K562 (cell line): Measurements from ENCODE around the gene FMNL2. TPM values are rescaled to one million over a fixed set of nuclear protein-coding genes. Genes with fewer than 3 reads are reported as not detected.

Source experiments
- ATAC-seq: fragments of 200-7000 bp; cut with Tn5 transposase; 3 replicates; pipeline ENCODE4 v1.9.1; 2020; ENCODE audit warnings: moderate library complexity
- BruUV-seq: library from RNA; stranded (reverse); fragments of 400-500 nt; replicated peaks from 2 replicates; lab custom pipeline; 2021; lab: Mats Ljungman, UMichigan
- CTCF ChIA-PET: fragments of 300-600 bp; formaldehyde crosslinking; extraction: SDS; loops from one replicate; lab custom pipeline; 2021; ENCODE audit warnings: low intra/inter-chr PET ratio; lab: Yijun Ruan, JAX
- POLR2A ChIA-PET: fragments of 300-600, 350-650 bp; sonication (Branson Sonifier 250); formaldehyde crosslinking; extraction: SDS; loops from one replicate; lab custom pipeline; 2021; ENCODE audit warnings: antibody characterized with exemption, inconsistent platforms; lab: Yijun Ruan, JAX
- DNase-seq, 4 experiments: peaks; one replicate each; pipeline versions ENCODE4 v3.0.0 to v3.0.0-alpha.2; 2011 to 2018; ENCODE audit warnings: low spot score in 3 of 4, mixed read lengths in 3 of 4; ENCODE audit errors: extremely low read depth in 1 of 4
- FAIRE-seq: peaks from 2 replicates; lab custom pipeline; 2011; peaks lifted over from hg19 to GRCh38; lab: Jason Lieb, UNC
- H2AFZ ChIP-seq: 2 replicates; pipeline ENCODE4 v1.6.0; 2011; ENCODE audit warnings: low read depth, low read length, control low read depth, inconsistent platforms
- H3K27ac ChIP-seq: fragments of 200-600 bp; 3 replicates; pipeline ENCODE4 v1.8.0; 2011; ENCODE audit warnings: low read depth, mild to moderate bottlenecking, control low read depth, inconsistent platforms, low read length, moderate library complexity, mixed read lengths; ENCODE audit errors: extremely low read depth
- H3K27me3 ChIP-seq, 2 experiments: fragments of 300-600 bp in 1 of 2; 2 replicates in 1 of 2; 3 replicates in 1 of 2; pipeline versions ENCODE4 v1.6.0 to v1.8.0; 2011; ENCODE audit warnings: inconsistent platforms in 2 of 2, low read length in 2 of 2, mild to moderate bottlenecking in 1 of 2, mixed read lengths in 1 of 2, moderate library complexity in 1 of 2; ENCODE audit not compliant: control insufficient read depth in 2 of 2, insufficient read depth in 2 of 2
- H3K36me3 ChIP-seq: fragments of 300-600 bp; 3 replicates; pipeline ENCODE4 v1.8.0; 2011; ENCODE audit warnings: mild to moderate bottlenecking, low read length, inconsistent platforms; ENCODE audit not compliant: control insufficient read depth, insufficient read depth
- H3K4me1 ChIP-seq, 2 experiments: fragments of 200-600 bp in 1 of 2; replicated peaks in 1 of 2; 2 replicates in 1 of 2; 3 replicates in 1 of 2; pipeline versions ENCODE4 v1.5.1 to v1.8.0; 2011; ENCODE audit warnings: inconsistent platforms in 2 of 2, low read length in 2 of 2, mild to moderate bottlenecking in 1 of 2, mixed read lengths in 1 of 2, moderate library complexity in 1 of 2; ENCODE audit not compliant: control insufficient read depth in 2 of 2, insufficient read depth in 2 of 2
- H3K4me2 ChIP-seq: 2 replicates; pipeline ENCODE4 v1.6.1; 2011; ENCODE audit warnings: low read length, control low read depth, inconsistent platforms, mixed read lengths; ENCODE audit not compliant: insufficient read depth
- H3K4me3 ChIP-seq: fragments of 200-600 bp; sonication (generic), shearing (Covaris generic); 2 replicates; pipeline ENCODE4 v1.5.1; 2016; ENCODE audit warnings: control low read depth, inconsistent platforms
- H3K79me2 ChIP-seq: fragments of 200-600 bp; 3 replicates; pipeline ENCODE4 v1.8.0; 2011; ENCODE audit warnings: low read length, inconsistent platforms; ENCODE audit not compliant: control insufficient read depth, insufficient read depth
- H3K9ac ChIP-seq, 2 experiments: 2 replicates each; pipeline versions ENCODE4 v1.6.0 to v1.6.1; 2011; ENCODE audit warnings: low read depth in 2 of 2, low read length in 2 of 2, control low read depth in 1 of 2, inconsistent platforms in 1 of 2, mild to moderate bottlenecking in 1 of 2, mixed read lengths in 1 of 2; ENCODE audit not compliant: insufficient read depth in 1 of 2
- H3K9me1 ChIP-seq: one replicate; pipeline ENCODE4 v1.6.0; 2011; ENCODE audit warnings: inconsistent platforms, mild to moderate bottlenecking, low read length, moderate library complexity; ENCODE audit not compliant: control insufficient read depth, insufficient read depth
- H3K9me3 ChIP-seq: replicated peaks from 2 replicates; pipeline ENCODE4 v1.5.1; 2011; ENCODE audit warnings: low read depth, low read length, inconsistent platforms; ENCODE audit not compliant: control insufficient read depth, insufficient read depth
- H4K20me1 ChIP-seq: replicated peaks from 2 replicates; pipeline ENCODE4 v1.6.1; 2011; ENCODE audit warnings: low read length, inconsistent platforms, mixed read lengths; ENCODE audit not compliant: control insufficient read depth, insufficient read depth
- CBX2 ChIP-seq: fragments of 200-600 bp; sonication (generic); IDR thresholded peaks from one replicate; pipeline ENCODE4 v1.6.1; 2012; ENCODE audit warnings: mild to moderate bottlenecking, low read length, inconsistent platforms; ENCODE audit not compliant: insufficient read depth, poor library complexity, severe bottlenecking
- CBX8 ChIP-seq: fragments of 200-600 bp; sonication (generic); IDR thresholded peaks from 2 replicates; pipeline ENCODE4 v1.6.1; 2012; ENCODE audit warnings: borderline replicate concordance, mixed run types, low read depth, mild to moderate bottlenecking, moderate library complexity, mixed read lengths, low read length, control low read depth, inconsistent platforms; ENCODE audit not compliant: poor library complexity, severe bottlenecking; ENCODE audit errors: extremely low read depth
- CTBP1 ChIP-seq: fragments of 450-650 bp; IDR thresholded peaks from 2 replicates; pipeline ENCODE4 v1.6.1; 2016; ENCODE audit warnings: borderline replicate concordance
- FUS ChIP-seq: fragments of 200-400 bp; formaldehyde crosslinking; optimal IDR thresholded peaks from 2 replicates; pipeline ENCODE3; 2017; ENCODE audit warnings: low read depth, low read length
- GTF2B ChIP-seq: IDR thresholded peaks from 2 replicates; pipeline ENCODE4 v1.6.1; 2011; ENCODE audit not compliant: insufficient read length; ENCODE audit errors: extremely low read depth
- HNRNPK ChIP-seq: fragments of 200-400 bp; formaldehyde crosslinking; IDR thresholded peaks from one replicate; pipeline ENCODE4 v1.6.1; 2018; ENCODE audit warnings: mild to moderate bottlenecking, low read depth, low read length; ENCODE audit not compliant: poor library complexity, severe bottlenecking
- L3MBTL2 ChIP-seq: fragments of 450-650 bp; IDR thresholded peaks from 2 replicates; pipeline ENCODE4 v1.6.1; 2016; ENCODE audit warnings: mild to moderate bottlenecking, moderate library complexity
- NR1H2 ChIP-seq: sonication (generic); formaldehyde crosslinking; IDR thresholded peaks from 2 replicates; pipeline ENCODE4 v1.4.0; 2020; ENCODE audit warnings: mild to moderate bottlenecking, missing genetic modification reagents
- TRIM24 ChIP-seq, 2 experiments: fragments of 450-650 bp; IDR thresholded peaks; 2 replicates each; pipeline ENCODE4 v1.6.1; 2016
- ZEB2 ChIP-seq: fragments of 450-650 bp; IDR thresholded peaks from 2 replicates; pipeline ENCODE4 v1.6.1; 2016
- ZNF584 ChIP-seq: fragments of 200-800 bp; sonication (Bioruptor generic); IDR thresholded peaks from 2 replicates; pipeline ENCODE4 v1.6.1; 2016; ENCODE audit warnings: low read depth, mild to moderate bottlenecking, missing genetic modification characterization, missing compliant biosample characterization
- WGBS: fragments of 100-300 bp; shearing (Covaris generic); methylation state at CpG from one replicate; pipeline ENCODE4 v1.1.6; 2016; ENCODE audit warnings: low coverage, mixed read lengths; ENCODE audit not compliant: insufficient coverage; ENCODE audit errors: missing lambda C conversion rate; 5-methylcytosine and 5-hydroxymethylcytosine counted together
- in situ Hi-C: fragments of 300-500 bp; cut with MboI; formaldehyde crosslinking; loops from 4 replicates; pipeline ENCODE4 v1.15.0; 2018; ENCODE audit warnings: inconsistent platforms, mixed read lengths
- intact Hi-C: fragments of 100-400 bp; cut with micrococcal nuclease; formaldehyde crosslinking; loops from 2 replicates; pipeline ENCODE4 v1.14.2; 2022
- polyA plus RNA-seq, 8 experiments: library from polyadenylated mRNA; depleted of rRNA in 4 of 8; stranded (reverse) in 5 of 8; unstranded in 3 of 8; fragments of >200 nt; fragmentation: Nextera tagmentation in 2 of 8; fragmentation: Illumina TruSeq in 1 of 8; extraction: Ambion mirVana in 2 of 8; extraction: Trizol in 1 of 8; gene quantifications; 2 replicates each; pipeline versions ENCODE4 v1.2.1 to v1.2.3, GENCODE V29; 2011 to 2014; ENCODE audit warnings: inconsistent platforms in 1 of 8, missing spikeins in 1 of 8
- total RNA-seq, 7 experiments: library from RNA; depleted of rRNA in 6 of 7; stranded (reverse); fragments of >200 nt in 6 of 7; fragmentation: Illumina TruSeq in 2 of 7; extraction: Trizol in 2 of 7; gene quantifications; 2 replicates each; pipeline versions ENCODE4 v1.2.1 to v1.2.3, GENCODE V29; 2011 to 2021; ENCODE audit warnings: low replicate concordance in 1 of 7
- TF ChIP-seq, protein P1 (sequence below): fragments of 450-650 bp; IDR thresholded peaks from one replicate; pipeline ENCODE4 v1.6.1; 2018; ENCODE audit warnings: mild to moderate bottlenecking, moderate library complexity; ENCODE audit not compliant: partially characterized antibody

The FMNL2 gene
- total and polyA plus RNA-seq, 9 of the 15 experiments (the other 6 are each of a cell fraction or from before 2014, with no cell fraction given), result 0.15 to 0.49 (median 0.24) TPM; not detected in 1

GRCh38 chr2:152492911-152493310 is 157.9 kb downstream of the FMNL2 start:
- POLR2A ChIA-PET, result no interaction called here
- peaks cover 2 to 20% of the 10 kb centered on the region in 2 experiments; a peak in 2 of 5 replicates for H3K27me3 ChIP-seq
- CTCF ChIA-PET, result no interaction called here
- H2AFZ ChIP-seq, result no peak overlapping the region
- H3K9me1 ChIP-seq, result no peaks in the 10 kb centered on the region
- in situ Hi-C loops, result no loop called here
- no peaks in the 10 kb centered on the region for H4K20me1 ChIP-seq
- H3K36me3 ChIP-seq, result no peaks in the 10 kb centered on the region
- ATAC-seq, result no peak
- TF ChIP-seq CBX8, result peak; percentile 53
- TF ChIP-seq, protein P1, sequence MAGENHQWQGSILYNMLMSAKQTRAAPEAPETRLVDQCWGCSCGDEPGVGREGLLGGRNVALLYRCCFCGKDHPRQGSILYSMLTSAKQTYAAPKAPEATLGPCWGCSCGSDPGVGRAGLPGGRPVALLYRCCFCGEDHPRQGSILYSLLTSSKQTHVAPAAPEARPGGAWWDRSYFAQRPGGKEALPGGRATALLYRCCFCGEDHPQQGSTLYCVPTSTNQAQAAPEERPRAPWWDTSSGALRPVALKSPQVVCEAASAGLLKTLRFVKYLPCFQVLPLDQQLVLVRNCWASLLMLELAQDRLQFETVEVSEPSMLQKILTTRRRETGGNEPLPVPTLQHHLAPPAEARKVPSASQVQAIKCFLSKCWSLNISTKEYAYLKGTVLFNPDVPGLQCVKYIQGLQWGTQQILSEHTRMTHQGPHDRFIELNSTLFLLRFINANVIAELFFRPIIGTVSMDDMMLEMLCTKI, result no peak
- TF ChIP-seq, all 486 proteins: peak for 1
- Histone ChIP-seq H3K4me3 (no peak overlapping the region), H3K27ac (no peak overlapping the region), H3K4me2 (no peak overlapping the region), H3K9me3 (no peaks in the 10 kb centered on the region), H3K4me1 (peaks cover 0 to 2% of the 10 kb centered on the region in 2 experiments; a peak in 1 of 5 replicates), H3K9ac (no peak overlapping the region), H3K79me2 (no peaks in the 10 kb centered on the region)
- 3% methylated on average over 2 of the region's 2 CpGs for WGBS
- FAIRE-seq (no peak), DNase-seq (no peak)
- BruUV-seq, result no TSS peak
- intact Hi-C loops, result no loop called here

DNA sequence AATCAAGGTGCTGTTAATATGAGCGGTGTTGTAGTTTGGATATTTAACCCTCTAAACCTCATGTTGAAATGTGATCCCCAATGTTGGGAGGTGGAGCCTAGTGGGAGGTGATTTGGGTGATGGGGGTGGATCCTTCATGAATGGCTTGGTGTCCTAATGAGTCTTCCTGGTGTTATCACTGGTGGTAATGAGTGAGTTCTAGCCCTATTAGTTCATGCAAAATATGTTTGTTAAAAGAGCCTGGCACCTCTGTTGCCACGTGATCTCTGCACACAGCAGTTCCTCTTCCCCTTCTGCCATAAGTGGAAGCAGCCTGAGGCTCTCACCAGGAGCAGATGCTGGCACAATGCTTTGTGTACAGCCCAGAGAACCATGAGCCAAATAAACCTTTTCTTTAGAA is 158.4 kb downstream of the FMNL2 start:
- no peak overlapping the region for H3K4me2 ChIP-seq
- H3K79me2 ChIP-seq, result no peaks in the 10 kb centered on the region
- FAIRE-seq (no peak), ATAC-seq (no peak), DNase-seq (no peak)
- H3K27ac ChIP-seq, result no peak overlapping the region
- H3K4me3 ChIP-seq, result no peak overlapping the region
- no peaks in the 10 kb centered on the region for H3K9me1 ChIP-seq
- H3K9me3 ChIP-seq, result no peaks in the 10 kb centered on the region
- H4K20me1 ChIP-seq, result no peaks in the 10 kb centered on the region
- 0% methylated on average over 2 of the region's 2 CpGs for WGBS
- no peaks in the 10 kb centered on the region for H3K36me3 ChIP-seq
- H3K27me3 ChIP-seq, result peaks cover 2 to 20% of the 10 kb centered on the region in 2 experiments; a peak in 2 of 5 replicates
- no peak overlapping the region for H2AFZ ChIP-seq
- peaks cover 0 to 4% of the 10 kb centered on the region in 2 experiments; a peak in 1 of 5 replicates for H3K4me1 ChIP-seq
- BruUV-seq, result no TSS peak
- H3K9ac ChIP-seq, result no peak overlapping the region
- in situ Hi-C loops, result no loop called here
- CTCF ChIA-PET, result no interaction called here
- POLR2A ChIA-PET, result no interaction called here
- intact Hi-C loops, result no loop called here
- no peak for TF ChIP-seq HNRNPK
- no peak for TF ChIP-seq CTBP1
- TF ChIP-seq FUS, result no peak
- no peak for TF ChIP-seq GTF2B
- TF ChIP-seq L3MBTL2, result no peak
- no peak for TF ChIP-seq CBX2
- TF ChIP-seq ZNF584, result no peak
- TF ChIP-seq ZEB2, result no peak
- TF ChIP-seq TRIM24 (IDR thresholded peaks at IDR 0.05), result no peak
- no peak for TF ChIP-seq NR1H2
